DND-41 (cell line): Measurements from ENCODE around the gene CARMIL3.
A peak's percentile ranks its signal among the peaks of the same experiment; 100 is the strongest.
"Not testable (repeated sequence)": the region's sequence is repeated elsewhere in the genome, so short reads cannot be mapped to it uniquely, and the experiment has no call there.

Experiments used
- ATAC-seq: fragments of 200-7000 bp; cut with Tn5 transposase; 3 replicates; pipeline ENCODE4 v1.9.1; 2021; ENCODE audit warnings: low read depth; ENCODE audit not compliant: insufficient read depth
- DNase-seq: peaks from one replicate; pipeline ENCODE4 v3.0.0-alpha.2; 2020
- H2AFZ ChIP-seq: 2 replicates; pipeline ENCODE4 v1.6.0; 2012; ENCODE audit warnings: low read depth, low read length
- H3K27ac ChIP-seq: 2 replicates; pipeline ENCODE4 v1.5.1; 2012; ENCODE audit warnings: low read length, inconsistent platforms
- H3K27me3 ChIP-seq: fragments of 200-600 bp; sonication (generic); 2 replicates; pipeline ENCODE4 v1.6.0; 2012; ENCODE audit warnings: low read length, mild to moderate bottlenecking, inconsistent platforms; ENCODE audit not compliant: insufficient read depth, poor library complexity
- H3K36me3 ChIP-seq: 2 replicates; pipeline ENCODE4 v1.5.1; 2012; ENCODE audit warnings: low read length, inconsistent platforms; ENCODE audit not compliant: insufficient read depth
- H3K4me1 ChIP-seq: 2 replicates; pipeline ENCODE4 v1.5.1; 2012; ENCODE audit warnings: mild to moderate bottlenecking, low read length; ENCODE audit not compliant: insufficient read depth
- H3K4me2 ChIP-seq: 2 replicates; pipeline ENCODE4 v1.6.0; 2012; ENCODE audit warnings: mild to moderate bottlenecking, moderate library complexity, low read length, inconsistent platforms; ENCODE audit not compliant: insufficient read depth
- H3K4me3 ChIP-seq, 2 experiments: fragments of 200-600 bp in 1 of 2; shearing (Covaris generic) in 1 of 2; 2 replicates each; pipeline ENCODE4 v1.5.1; 2012 to 2016; ENCODE audit warnings: inconsistent platforms in 2 of 2, low read length in 2 of 2, mild to moderate bottlenecking in 2 of 2, low read depth in 1 of 2, moderate library complexity in 1 of 2
- H3K79me2 ChIP-seq: 2 replicates; pipeline ENCODE4 v1.6.0; 2012; ENCODE audit warnings: low read length, inconsistent platforms; ENCODE audit not compliant: insufficient read depth
- H3K9ac ChIP-seq: 2 replicates; pipeline ENCODE4 v1.6.0; 2012; ENCODE audit warnings: low read depth, mild to moderate bottlenecking, inconsistent platforms, low read length, moderate library complexity
- H3K9me3 ChIP-seq: 2 replicates; pipeline ENCODE4 v1.5.1; 2012; ENCODE audit warnings: low read length, moderate library complexity, mild to moderate bottlenecking, inconsistent platforms; ENCODE audit not compliant: insufficient read depth, severe bottlenecking
- H4K20me1 ChIP-seq: 2 replicates; pipeline ENCODE4 v1.6.0; 2012; ENCODE audit warnings: low read length; ENCODE audit not compliant: insufficient read depth
- CTCF ChIP-seq: IDR thresholded peaks from 2 replicates; pipeline ENCODE4 v1.5.1; 2012; ENCODE audit warnings: borderline replicate concordance, low read length, moderate library complexity, mild to moderate bottlenecking; ENCODE audit not compliant: poor library complexity, severe bottlenecking; ENCODE audit errors: extremely low read depth
- EZH2 ChIP-seq: IDR thresholded peaks from 3 replicates; pipeline ENCODE4 v1.6.1; 2012; ENCODE audit warnings: borderline replicate concordance, low read depth, mild to moderate bottlenecking, moderate library complexity, low read length, inconsistent platforms; ENCODE audit not compliant: severe bottlenecking

The CARMIL3 gene, protein sequence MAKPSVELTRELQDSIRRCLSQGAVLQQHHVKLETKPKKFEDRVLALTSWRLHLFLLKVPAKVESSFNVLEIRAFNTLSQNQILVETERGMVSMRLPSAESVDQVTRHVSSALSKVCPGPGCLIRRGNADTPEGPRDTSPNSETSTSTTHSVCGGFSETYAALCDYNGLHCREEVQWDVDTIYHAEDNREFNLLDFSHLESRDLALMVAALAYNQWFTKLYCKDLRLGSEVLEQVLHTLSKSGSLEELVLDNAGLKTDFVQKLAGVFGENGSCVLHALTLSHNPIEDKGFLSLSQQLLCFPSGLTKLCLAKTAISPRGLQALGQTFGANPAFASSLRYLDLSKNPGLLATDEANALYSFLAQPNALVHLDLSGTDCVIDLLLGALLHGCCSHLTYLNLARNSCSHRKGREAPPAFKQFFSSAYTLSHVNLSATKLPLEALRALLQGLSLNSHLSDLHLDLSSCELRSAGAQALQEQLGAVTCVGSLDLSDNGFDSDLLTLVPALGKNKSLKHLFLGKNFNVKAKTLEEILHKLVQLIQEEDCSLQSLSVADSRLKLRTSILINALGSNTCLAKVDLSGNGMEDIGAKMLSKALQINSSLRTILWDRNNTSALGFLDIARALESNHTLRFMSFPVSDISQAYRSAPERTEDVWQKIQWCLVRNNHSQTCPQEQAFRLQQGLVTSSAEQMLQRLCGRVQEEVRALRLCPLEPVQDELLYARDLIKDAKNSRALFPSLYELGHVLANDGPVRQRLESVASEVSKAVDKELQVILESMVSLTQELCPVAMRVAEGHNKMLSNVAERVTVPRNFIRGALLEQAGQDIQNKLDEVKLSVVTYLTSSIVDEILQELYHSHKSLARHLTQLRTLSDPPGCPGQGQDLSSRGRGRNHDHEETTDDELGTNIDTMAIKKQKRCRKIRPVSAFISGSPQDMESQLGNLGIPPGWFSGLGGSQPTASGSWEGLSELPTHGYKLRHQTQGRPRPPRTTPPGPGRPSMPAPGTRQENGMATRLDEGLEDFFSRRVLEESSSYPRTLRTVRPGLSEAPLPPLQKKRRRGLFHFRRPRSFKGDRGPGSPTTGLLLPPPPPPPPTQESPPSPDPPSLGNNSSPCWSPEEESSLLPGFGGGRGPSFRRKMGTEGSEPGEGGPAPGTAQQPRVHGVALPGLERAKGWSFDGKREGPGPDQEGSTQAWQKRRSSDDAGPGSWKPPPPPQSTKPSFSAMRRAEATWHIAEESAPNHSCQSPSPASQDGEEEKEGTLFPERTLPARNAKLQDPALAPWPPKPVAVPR (N-terminal part only)

DNA sequence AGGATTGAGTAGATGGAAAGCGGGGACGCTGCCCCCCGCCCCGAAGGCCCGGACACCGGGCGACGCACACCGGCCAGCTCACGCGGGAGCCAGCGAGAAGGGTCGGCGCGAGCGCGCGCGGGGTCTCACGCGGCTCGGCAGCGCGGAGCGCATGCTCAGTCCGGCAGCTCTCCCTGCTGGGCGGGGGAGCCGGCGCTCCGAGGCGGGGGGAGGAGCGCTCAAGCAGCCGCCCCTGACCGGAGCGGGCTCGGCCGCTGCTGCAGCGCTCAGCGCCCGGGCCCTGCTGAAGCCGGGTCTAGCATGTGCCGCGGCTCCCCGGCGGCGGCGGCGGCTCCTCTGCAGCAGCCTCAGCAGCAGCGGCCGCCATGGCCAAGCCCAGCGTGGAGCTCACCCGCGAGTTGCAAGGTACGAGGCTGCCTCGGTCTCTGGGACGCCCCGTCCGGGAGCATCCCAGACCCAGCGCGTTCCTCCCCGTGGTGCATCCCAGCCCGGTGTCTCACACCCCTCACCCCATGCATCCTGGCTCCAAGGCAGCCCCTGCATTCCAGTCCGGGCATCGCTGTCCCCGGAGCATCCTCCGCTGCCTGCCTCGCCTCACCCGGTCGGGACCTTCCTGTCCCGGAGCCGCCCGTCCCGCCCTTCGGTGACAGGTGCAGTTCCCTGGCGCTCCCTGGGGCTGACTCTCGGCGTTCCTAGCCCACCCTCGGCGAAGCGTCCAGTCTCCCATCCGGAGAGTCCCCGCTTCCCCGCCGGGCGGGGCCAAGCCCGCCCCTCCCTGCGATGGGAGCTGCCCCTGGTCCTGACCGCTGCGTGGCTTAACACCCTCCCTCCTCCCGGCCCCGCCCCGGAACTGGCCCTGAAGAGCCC lies at the start of gene CARMIL3:
Gene CARMIL3, plus strand, starts transcription at position 221 of the 867 bp plus-strand sequence. Its CDS starts 145 bp downstream, at position 366.
- TF ChIP-seq EZH2: no peak
- no peak for TF ChIP-seq CTCF
- no peaks in the 10 kb centered on the region for H3K79me2 ChIP-seq
- H2AFZ ChIP-seq: peak within 1 kb of the TSS; percentile 80
- peak within 1 kb of the TSS; percentile 78 for H3K4me2 ChIP-seq
- DNase-seq: peak; percentile 73
- peak within 1 kb of the TSS; percentile 76 for H3K9ac ChIP-seq
- H4K20me1 ChIP-seq: 0 out of 2 replicates have a peak, but pooled peaks cover 2% of the 10 kb centered on the region
- H3K9me3 ChIP-seq: no peaks in the 10 kb centered on the region
- H3K27ac ChIP-seq: peak within 1 kb of the TSS; percentile 54
- peak; percentile 83 for ATAC-seq
- H3K36me3 ChIP-seq: no peaks in the 10 kb centered on the region
- H3K4me3 ChIP-seq: peak within 1 kb of the TSS; percentile 34 to 62; a peak in 3 of 4 replicates
- H3K4me1 ChIP-seq: peaks cover 26% of the 10 kb centered on the region
- no peaks in the 10 kb centered on the region for H3K27me3 ChIP-seq

- not testable (repeated sequence) for H4K20me1 ChIP-seq, DNase-seq, H3K9me3 ChIP-seq, H3K36me3 ChIP-seq, H3K27me3 ChIP-seq
- H3K79me2 ChIP-seq: peaks cover 23% of the 10 kb centered on the region
- peak overlapping the region in 1 of 2 experiments; percentile 65; a peak in 2 of 4 replicates for H3K4me3 ChIP-seq
- ATAC-seq: peak; percentile 25
- peak overlapping the region; percentile 64 for H3K9ac ChIP-seq
- H3K27ac ChIP-seq: peak overlapping the region; percentile 78; the same call in 1 of the 2 replicates
- peak overlapping the region; percentile 70 for H3K4me2 ChIP-seq
- H3K4me1 ChIP-seq: peaks cover 39% of the 10 kb centered on the region
- peak overlapping the region; percentile 60; the same call in 1 of the 2 replicates for H2AFZ ChIP-seq
Observed at GRCh38 chr14:24006471-24006816, 45.4 kb upstream of the CARMIL3 start.

DNA sequence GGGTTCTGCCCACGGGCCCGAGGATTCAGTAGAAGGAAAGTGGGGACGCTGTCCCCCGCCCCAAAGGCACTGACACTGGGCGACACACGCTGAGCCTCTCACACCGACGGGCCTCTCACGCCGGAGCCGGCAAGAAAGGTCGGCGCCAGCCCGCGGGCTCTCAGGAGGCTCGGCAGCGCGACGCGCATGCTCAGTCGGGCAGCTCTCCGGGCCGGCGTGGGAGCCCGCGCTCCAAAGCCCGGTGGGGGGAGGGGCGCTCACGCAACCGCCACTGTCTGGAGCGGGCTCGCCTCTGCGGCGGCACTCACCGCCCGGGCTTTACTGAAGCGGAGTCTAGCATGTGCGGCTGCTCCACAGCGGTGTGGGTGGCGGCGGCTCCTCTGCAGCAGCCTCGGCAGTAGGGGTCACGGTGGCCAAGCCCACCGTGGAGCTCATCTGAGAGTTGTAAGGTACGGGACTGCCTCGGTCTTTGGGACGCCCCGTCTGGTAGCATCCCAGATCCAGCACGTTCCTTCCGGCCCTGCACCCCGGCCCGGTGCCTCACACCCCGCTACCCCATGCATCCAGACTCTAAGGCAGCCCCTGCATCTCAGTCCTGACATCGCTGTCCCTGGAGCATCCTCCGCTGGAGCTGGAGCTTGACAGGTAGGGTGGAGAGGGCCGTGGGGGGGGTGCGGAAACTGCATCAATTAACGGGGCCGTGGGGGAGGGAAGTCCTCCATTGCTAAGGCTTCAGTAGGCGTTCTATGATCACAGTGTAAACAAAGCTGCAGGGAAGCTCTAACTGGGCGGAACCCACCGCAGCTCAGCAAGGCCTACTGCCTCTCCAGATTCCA lies 44.8 kb upstream of the CARMIL3 start:
- Histone ChIP-seq H2AFZ (peak overlapping the region; percentile 73), H3K4me3 (peak overlapping the region; percentile 16 to 65; a peak in 3 of 4 replicates), H3K9ac (peak overlapping the region; percentile 64), H3K79me2 (peaks cover 23% of the 10 kb centered on the region), H3K27ac (peak overlapping the region; percentile 78), H3K4me1 (peaks cover 44% of the 10 kb centered on the region), H3K4me2 (peak overlapping the region; percentile 70)
- not testable (repeated sequence) for H3K9me3 ChIP-seq, H3K36me3 ChIP-seq, H4K20me1 ChIP-seq, H3K27me3 ChIP-seq
- peak; percentile 85 for ATAC-seq
- DNase-seq: peak; percentile 77
